HEK293T (cell line): Measurements from ENCODE around the gene NDUFB3.

ENCODE experiments used
- CTCF ChIA-PET: fragments of 350-600 bp; formaldehyde crosslinking; extraction: SDS; loops from one replicate; lab custom pipeline; 2021; ENCODE audit warnings: antibody characterized with exemption, inconsistent platforms; lab: Yijun Ruan, JAX
- POLR2A ChIA-PET: fragments of 350-600 bp; formaldehyde crosslinking; extraction: SDS; loops from one replicate; lab custom pipeline; 2020; ENCODE audit warnings: antibody characterized with exemption, inconsistent platforms; lab: Yijun Ruan, JAX
- DNase-seq: peaks from one replicate; pipeline ENCODE4 v3.0.0; 2012; ENCODE audit warnings: mixed read lengths; ENCODE audit errors: extremely low spot score
- ARNT ChIP-seq: fragments of 450-650 bp; IDR thresholded peaks from 2 replicates; pipeline ENCODE4 v1.6.1; 2017; ENCODE audit warnings: mild to moderate bottlenecking
- BHLHE40 ChIP-seq: fragments of 450-650 bp; IDR thresholded peaks from 2 replicates; pipeline ENCODE4 v1.6.1; 2016; ENCODE audit warnings: mild to moderate bottlenecking, moderate library complexity, borderline replicate concordance
- CTBP1 ChIP-seq: fragments of 450-650 bp; IDR thresholded peaks from 2 replicates; pipeline ENCODE4 v1.6.1; 2016; ENCODE audit warnings: borderline replicate concordance
- ELF4 ChIP-seq: fragments of 450-650 bp; IDR thresholded peaks from 2 replicates; pipeline ENCODE4 v1.6.1; 2017; ENCODE audit warnings: antibody characterized with exemption
- FOXA1 ChIP-seq: fragments of 450-650 bp; IDR thresholded peaks from 2 replicates; pipeline ENCODE4 v1.6.1; 2016; ENCODE audit warnings: mild to moderate bottlenecking
- FOXK2 ChIP-seq: fragments of 450-650 bp; IDR thresholded peaks from 2 replicates; pipeline ENCODE4 v1.6.1; 2016; ENCODE audit warnings: mild to moderate bottlenecking
- FOXM1 ChIP-seq: fragments of 450-650 bp; IDR thresholded peaks from 2 replicates; pipeline ENCODE4 v1.6.1; 2017; ENCODE audit warnings: mild to moderate bottlenecking, borderline replicate concordance
- HDGF ChIP-seq: fragments of 450-650 bp; IDR thresholded peaks from 2 replicates; pipeline ENCODE4 v1.6.1; 2017; ENCODE audit warnings: antibody characterized with exemption, borderline replicate concordance
- L3MBTL2 ChIP-seq: fragments of 450-650 bp; conservative IDR thresholded peaks from 2 replicates; pipeline ENCODE4 v1.6.1; 2016; ENCODE audit warnings: mild to moderate bottlenecking
- LEF1 ChIP-seq: fragments of 450-650 bp; IDR thresholded peaks from 2 replicates; pipeline ENCODE4 v1.6.1; 2017; ENCODE audit warnings: mild to moderate bottlenecking, borderline replicate concordance
- NFRKB ChIP-seq: fragments of 450-650 bp; IDR thresholded peaks from 2 replicates; pipeline ENCODE4 v1.6.1; 2016; ENCODE audit warnings: mild to moderate bottlenecking, moderate library complexity
- PKNOX1 ChIP-seq: fragments of 450-650 bp; IDR thresholded peaks from 2 replicates; pipeline ENCODE4 v1.6.1; 2016
- SP1 ChIP-seq: fragments of 450-650 bp; IDR thresholded peaks from 2 replicates; pipeline ENCODE4 v1.6.1; 2017
- SUZ12 ChIP-seq: fragments of 450-650 bp; IDR thresholded peaks from 2 replicates; pipeline ENCODE4 v1.6.1; 2016; ENCODE audit warnings: mild to moderate bottlenecking
- TARDBP ChIP-seq: fragments of 450-650 bp; IDR thresholded peaks from 2 replicates; pipeline ENCODE4 v1.6.1; 2016
- ZNF384 ChIP-seq: fragments of 450-650 bp; IDR thresholded peaks from 2 replicates; pipeline ENCODE4 v1.6.1; 2016

The NDUFB3 gene

DNA sequence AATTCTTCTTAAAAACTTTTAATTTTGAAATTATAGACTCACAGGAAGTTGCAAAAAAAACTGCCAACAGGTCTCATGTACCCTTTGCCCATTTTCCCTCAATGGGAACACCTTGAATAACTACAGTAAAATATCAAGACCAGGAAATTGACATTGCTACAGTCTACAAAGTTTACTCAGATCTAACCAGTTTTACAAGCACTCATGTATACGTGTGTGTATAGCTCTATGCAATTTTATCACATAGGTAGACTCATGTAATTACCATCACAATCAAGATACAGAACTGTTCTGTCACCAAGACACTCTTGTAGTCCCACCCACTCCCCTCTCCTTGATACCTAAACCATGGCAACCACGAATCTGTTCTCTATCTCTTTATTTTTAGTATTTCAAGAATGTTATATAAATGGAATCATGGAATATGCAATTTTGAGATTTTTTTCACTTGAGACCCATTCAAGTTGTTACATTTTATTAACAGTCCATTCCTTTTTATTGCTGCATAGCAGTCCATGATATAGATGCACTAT is 6.9 kb upstream of the NDUFB3 start:
- POLR2A ChIA-PET, result no interaction called here
- CTCF ChIA-PET, result no interaction called here
- no peak for DNase-seq
- TF ChIP-seq TARDBP (no peak), L3MBTL2 (no peak), SUZ12 (no peak), SP1 (no peak), FOXM1 (no peak), FOXA1 (no peak), FOXK2 (no peak), HDGF (no peak), NFRKB (no peak)

- no peak for TF ChIP-seq FOXA1
- no peak for TF ChIP-seq ELF4
- TF ChIP-seq CTBP1, result no peak
- TF ChIP-seq L3MBTL2, result no peak
- TF ChIP-seq SP1, result no peak
- TF ChIP-seq TARDBP, result no peak
- no peak for TF ChIP-seq HDGF
- TF ChIP-seq FOXM1, result no peak
- ChIA-PET CTCF (interaction anchor here (0.6 to 1.5 kb wide), 2 partner anchors 107 to 164 kb away, joined by 3 to 4 read pairs; partner anchors contain the start of gene ORC2), POLR2A (interaction anchor here (0.6 to 3.8 kb wide), 6 partner anchors 45 to 631 kb away, joined by 3 to 32 read pairs (median 4); partner anchors contain the start of genes CFLAR and ORC2)
- no peak for DNase-seq
These were observed 788 bp upstream of the NDUFB3 start for GRCh38 chr2:201070948-201071478.

GRCh38 chr2:201072201-201072530 is 365 bp downstream of the NDUFB3 start:
- CTCF ChIA-PET, result no interaction called here
- POLR2A ChIA-PET, result interaction anchor here (1.5 kb wide), 1 partner anchor 44 kb away, joined by 6 read pairs; the partner anchor contains the start of gene CFLAR
- no peak for TF ChIP-seq FOXM1
- TF ChIP-seq PKNOX1, result no peak
- no peak for TF ChIP-seq ZNF384
- TF ChIP-seq FOXK2, result no peak
- TF ChIP-seq ARNT, result no peak
- no peak for TF ChIP-seq SP1
- TF ChIP-seq BHLHE40, result no peak
- DNase-seq, result no peak

DNA sequence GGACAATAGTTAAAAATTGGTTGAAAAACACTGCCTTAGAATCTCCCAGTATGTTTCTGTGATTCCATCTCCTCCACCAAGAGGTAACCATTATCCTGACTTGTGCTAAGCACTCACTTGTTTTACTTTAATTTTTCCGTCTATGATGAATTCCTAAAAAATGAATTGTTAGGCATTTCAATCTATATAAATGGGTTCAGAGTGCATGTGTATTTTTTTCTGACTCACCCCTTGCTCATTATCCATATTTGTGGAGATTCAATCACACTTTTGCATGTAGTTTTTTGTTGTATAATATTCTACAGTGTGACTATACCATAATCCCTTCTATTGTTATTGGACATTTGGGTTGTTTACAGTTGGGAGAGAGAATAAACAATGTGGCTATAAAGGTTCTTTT is 1.3 kb downstream of the NDUFB3 start:
- no peak for TF ChIP-seq LEF1
- TF ChIP-seq NFRKB, result no peak
- TF ChIP-seq ARNT, result no peak
- DNase-seq, result no peak
- CTCF ChIA-PET, result no interaction called here
- POLR2A ChIA-PET, result interaction anchor here (1.5 kb wide), 1 partner anchor 43 kb away, joined by 6 read pairs; the partner anchor contains the start of gene CFLAR

GRCh38 chr2:201074996-201075395 is 3.2 kb downstream of the NDUFB3 start:
- POLR2A ChIA-PET, result no interaction called here
- CTCF ChIA-PET, result no interaction called here
- TF ChIP-seq ARNT (no peak), ELF4 (no peak), BHLHE40 (no peak), SP1 (no peak), FOXA1 (no peak), NFRKB (no peak), HDGF (no peak), LEF1 (no peak), CTBP1 (no peak), ZNF384 (no peak), FOXM1 (no peak), L3MBTL2 (no peak), FOXK2 (no peak), SUZ12 (no peak), PKNOX1 (no peak), TARDBP (no peak)
- no peak for DNase-seq

DNA sequence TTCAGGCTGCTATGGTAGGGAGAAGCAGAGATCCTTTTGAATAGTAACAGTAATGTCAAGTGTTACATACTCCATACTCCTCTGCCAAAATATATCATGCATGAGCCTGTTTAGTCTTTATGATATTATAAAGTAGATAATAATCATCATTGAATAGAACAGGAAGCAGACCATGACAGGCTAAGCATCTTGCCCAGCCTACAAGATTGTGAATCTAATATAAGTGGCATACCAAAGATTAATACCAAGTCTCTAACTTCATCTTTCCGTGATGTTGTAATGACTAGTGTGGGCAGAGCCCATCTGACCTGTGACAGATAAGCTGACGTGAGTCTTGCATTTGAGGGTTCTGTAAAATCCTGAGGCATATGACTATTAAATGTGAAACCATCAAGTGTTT is 13.1 kb downstream of the NDUFB3 start:
- CTCF ChIA-PET, result no interaction called here
- TF ChIP-seq SP1 (no peak), SUZ12 (no peak), NFRKB (no peak), FOXK2 (no peak)
- POLR2A ChIA-PET, result no interaction called here
- no peak for DNase-seq

GRCh38 chr2:201090574-201090973 is 18.8 kb downstream of the NDUFB3 start:
- TF ChIP-seq LEF1 (no peak), ELF4 (no peak), PKNOX1 (no peak), FOXK2 (no peak), BHLHE40 (no peak), HDGF (no peak), FOXA1 (no peak), SP1 (no peak), L3MBTL2 (no peak)
- POLR2A ChIA-PET, result no interaction called here
- DNase-seq, result no peak
- CTCF ChIA-PET, result no interaction called here
